Mesenchymal stem cell (in vitro differentiated cells and primary cell): ENCODE measurements around the gene RARB. TPM values are rescaled to one million over a fixed set of nuclear protein-coding genes. Genes with fewer than 3 reads are reported as not detected.

Experiments
- DNase-seq: peaks from one replicate; pipeline ENCODE4 v3.0.0-alpha.2; 2013
- H2AFZ ChIP-seq: one replicate; pipeline ENCODE4 v1.6.1; 2013; ENCODE audit warnings: low read depth, mild to moderate bottlenecking, control low read depth, inconsistent platforms, low read length, moderate library complexity
- H2AK5ac ChIP-seq: 2 replicates; pipeline ENCODE4 v1.6.1; 2013; ENCODE audit warnings: low read length, moderate library complexity, mild to moderate bottlenecking, inconsistent platforms; ENCODE audit not compliant: severe bottlenecking
- H2BK120ac ChIP-seq: one replicate; pipeline ENCODE4 v1.6.1; 2013; ENCODE audit warnings: low read depth, mild to moderate bottlenecking, inconsistent platforms, low read length, moderate library complexity
- H2BK12ac ChIP-seq, 2 experiments: one replicate each; pipeline ENCODE4 v1.6.1; 2013; ENCODE audit warnings: inconsistent platforms in 2 of 2, low read length in 2 of 2, mild to moderate bottlenecking in 2 of 2, moderate library complexity in 2 of 2, control low read depth in 1 of 2
- H2BK15ac ChIP-seq: one replicate; pipeline ENCODE4 v1.6.1; 2013; ENCODE audit warnings: mild to moderate bottlenecking, low read depth, inconsistent platforms; ENCODE audit not compliant: poor library complexity, severe bottlenecking
- H2BK5ac ChIP-seq: 2 replicates; pipeline ENCODE4 v1.6.1; 2013; ENCODE audit warnings: low read depth, mild to moderate bottlenecking, low read length, control low read depth, inconsistent platforms; ENCODE audit not compliant: poor library complexity, severe bottlenecking
- H3K14ac ChIP-seq, 2 experiments: one replicate each; pipeline ENCODE4 v1.6.1; 2013; ENCODE audit warnings: inconsistent platforms in 2 of 2, low read length in 2 of 2, control low read depth in 1 of 2, mild to moderate bottlenecking in 1 of 2, moderate library complexity in 1 of 2
- H3K18ac ChIP-seq, 2 experiments: one replicate each; pipeline ENCODE4 v1.6.1; 2013; ENCODE audit warnings: inconsistent platforms in 2 of 2, low read length in 2 of 2, control low read depth in 1 of 2, low read depth in 1 of 2, mild to moderate bottlenecking in 1 of 2
- H3K23ac ChIP-seq, 2 experiments: one replicate each; pipeline ENCODE4 v1.6.1; 2013; ENCODE audit warnings: inconsistent platforms in 2 of 2, low read length in 2 of 2, mild to moderate bottlenecking in 2 of 2, moderate library complexity in 2 of 2, control low read depth in 1 of 2
- H3K27ac ChIP-seq: 2 replicates; pipeline ENCODE4 v1.5.1; 2013; ENCODE audit warnings: mild to moderate bottlenecking, moderate library complexity, low read length, control low read depth, inconsistent platforms; ENCODE audit not compliant: poor library complexity, severe bottlenecking
- H3K27me3 ChIP-seq, 2 experiments: 2 replicates each; pipeline versions ENCODE4 v1.6.1 to v1.7.0; 2013; ENCODE audit warnings: low read length in 2 of 2, mild to moderate bottlenecking in 2 of 2, moderate library complexity in 2 of 2, control low read depth in 1 of 2, inconsistent platforms in 1 of 2; ENCODE audit not compliant: control insufficient read depth in 1 of 2, insufficient read depth in 1 of 2
- H3K36me3 ChIP-seq, 2 experiments: 2 replicates each; pipeline versions ENCODE4 v1.6.1 to v1.7.0; 2013; ENCODE audit warnings: low read length in 2 of 2, control low read depth in 1 of 2, inconsistent platforms in 1 of 2, low read depth in 1 of 2, mild to moderate bottlenecking in 1 of 2; ENCODE audit not compliant: insufficient read depth in 2 of 2, control insufficient read depth in 1 of 2
- H3K4ac ChIP-seq, 2 experiments: one replicate each; pipeline ENCODE4 v1.6.1; 2013; ENCODE audit warnings: inconsistent platforms in 2 of 2, low read length in 2 of 2, mild to moderate bottlenecking in 2 of 2, moderate library complexity in 2 of 2, control low read depth in 1 of 2, low read depth in 1 of 2
- H3K4me1 ChIP-seq: 2 replicates; pipeline ENCODE4 v1.6.1; 2013; ENCODE audit warnings: low read depth, low read length, control low read depth; ENCODE audit not compliant: control insufficient read depth, insufficient read depth
- H3K4me2 ChIP-seq: 2 replicates; pipeline ENCODE4 v1.6.1; 2013; ENCODE audit warnings: low read length, mild to moderate bottlenecking, inconsistent platforms; ENCODE audit not compliant: poor library complexity, severe bottlenecking
- H3K4me3 ChIP-seq, 2 experiments: 2 replicates each; pipeline versions ENCODE4 v1.5.1 to v1.7.0; 2013; ENCODE audit warnings: low read length in 2 of 2, mild to moderate bottlenecking in 2 of 2, control low read depth in 1 of 2, low read depth in 1 of 2; ENCODE audit not compliant: insufficient read depth in 1 of 2
- H3K79me1 ChIP-seq: replicated peaks from 2 replicates; pipeline ENCODE4 v1.6.1; 2013; ENCODE audit warnings: mild to moderate bottlenecking, control low read depth, low read length, inconsistent platforms; ENCODE audit not compliant: poor library complexity, severe bottlenecking
- H3K9ac ChIP-seq: 2 replicates; pipeline ENCODE4 v1.7.0; 2013; ENCODE audit warnings: mild to moderate bottlenecking, low read length, moderate library complexity
- H3K9me3 ChIP-seq: 2 replicates; pipeline ENCODE4 v1.7.0; 2013; ENCODE audit warnings: mild to moderate bottlenecking, low read length; ENCODE audit not compliant: control insufficient read depth
- H4K8ac ChIP-seq: one replicate; pipeline ENCODE4 v1.6.1; 2013; ENCODE audit warnings: inconsistent platforms, mild to moderate bottlenecking, low read length, moderate library complexity
- H4K91ac ChIP-seq: one replicate; pipeline ENCODE4 v1.6.1; 2013; ENCODE audit warnings: mild to moderate bottlenecking, low read length, inconsistent platforms
- WGBS: methylation state at CpG from one replicate; pipeline ENCODE4 v1.1.7; 2013; ENCODE audit warnings: mixed read lengths; 5-methylcytosine and 5-hydroxymethylcytosine counted together
- small RNA-seq: library from polyadenylated mRNA; stranded (forward); fragments of <200 nt; extraction: miRNeasy Mini kit (QIAGEN cat#:217004); gene quantifications from one replicate; pipeline ENCODE3, GENCODE V24; 2013; ENCODE audit warnings: low read depth

Gene RARB

GRCh38 chr3:25635038-25635437, 207.0 kb downstream of the RARB start:
- H3K27me3 ChIP-seq = no peaks in the 10 kb centered on the region
- H3K23ac ChIP-seq = no peak overlapping the region
- H2BK15ac ChIP-seq = no peak overlapping the region
- no peak overlapping the region for H3K14ac ChIP-seq
- DNase-seq = no peak
- no peaks in the 10 kb centered on the region for H3K4me1 ChIP-seq
- no peak overlapping the region for H2AFZ ChIP-seq
- peaks cover 0 to 80% of the 10 kb centered on the region in 2 experiments for H3K36me3 ChIP-seq
- H4K91ac ChIP-seq = no peak overlapping the region
- no peak overlapping the region for H3K4me3 ChIP-seq
- H2BK120ac ChIP-seq = no peak overlapping the region
- H2BK5ac ChIP-seq = no peak overlapping the region
- no peak overlapping the region for H3K18ac ChIP-seq
- H2BK12ac ChIP-seq = no peak overlapping the region
- no peaks in the 10 kb centered on the region for H3K9me3 ChIP-seq
- H2AK5ac ChIP-seq = no peak overlapping the region
- no peak overlapping the region for H3K27ac ChIP-seq
- peaks cover 14% of the 10 kb centered on the region for H3K79me1 ChIP-seq
- H3K4ac ChIP-seq = no peak overlapping the region
- WGBS = 100% methylated on average over 2 of the region's 3 CpGs
- H3K9ac ChIP-seq = no peak overlapping the region
- no peak overlapping the region for H3K4me2 ChIP-seq
- no peak overlapping the region for H4K8ac ChIP-seq

Small RNA genes within 50 kb of the gene (small RNA-seq; reads per million reads assigned to genes)
- gene RF01161 = not detected
- not detected for gene RF02271
